Neural cell (in vitro differentiated cells): Measurements from ENCODE around the gene FAM229B.

Experiments
- EZH2 ChIP-seq: fragments of 200-600, 300-800 bp; shearing (Covaris generic), sonication (generic); IDR thresholded peaks from 2 replicates; pipeline ENCODE4 v1.6.1; 2014; ENCODE audit warnings: antibody characterized with exemption, low read length, borderline replicate concordance, mild to moderate bottlenecking; ENCODE audit not compliant: insufficient read depth, poor library complexity, severe bottlenecking
- MXI1 ChIP-seq: fragments of 450-650 bp; conservative IDR thresholded peaks from 2 replicates; pipeline ENCODE4 v1.6.1; 2014; ENCODE audit warnings: antibody characterized with exemption, mild to moderate bottlenecking; ENCODE audit not compliant: poor library complexity, severe bottlenecking
- POLR2AphosphoS5 ChIP-seq: IDR thresholded peaks from 2 replicates; pipeline ENCODE4 v1.6.1; 2012
- TAF1 ChIP-seq: IDR thresholded peaks from 2 replicates; pipeline ENCODE4 v1.6.1; 2012; ENCODE audit warnings: low read depth
- TF ChIP-seq, protein P1 (sequence below): fragments of 450-650 bp; IDR thresholded peaks from 2 replicates; pipeline ENCODE4 v1.5.1; 2014; ENCODE audit warnings: antibody characterized with exemption, mild to moderate bottlenecking, moderate library complexity; ENCODE audit not compliant: poor library complexity, severe bottlenecking

GRCh38 chr6:112065426-112065986 lies 21.9 kb upstream of the FAM229B start:
- TF ChIP-seq, protein P1, sequence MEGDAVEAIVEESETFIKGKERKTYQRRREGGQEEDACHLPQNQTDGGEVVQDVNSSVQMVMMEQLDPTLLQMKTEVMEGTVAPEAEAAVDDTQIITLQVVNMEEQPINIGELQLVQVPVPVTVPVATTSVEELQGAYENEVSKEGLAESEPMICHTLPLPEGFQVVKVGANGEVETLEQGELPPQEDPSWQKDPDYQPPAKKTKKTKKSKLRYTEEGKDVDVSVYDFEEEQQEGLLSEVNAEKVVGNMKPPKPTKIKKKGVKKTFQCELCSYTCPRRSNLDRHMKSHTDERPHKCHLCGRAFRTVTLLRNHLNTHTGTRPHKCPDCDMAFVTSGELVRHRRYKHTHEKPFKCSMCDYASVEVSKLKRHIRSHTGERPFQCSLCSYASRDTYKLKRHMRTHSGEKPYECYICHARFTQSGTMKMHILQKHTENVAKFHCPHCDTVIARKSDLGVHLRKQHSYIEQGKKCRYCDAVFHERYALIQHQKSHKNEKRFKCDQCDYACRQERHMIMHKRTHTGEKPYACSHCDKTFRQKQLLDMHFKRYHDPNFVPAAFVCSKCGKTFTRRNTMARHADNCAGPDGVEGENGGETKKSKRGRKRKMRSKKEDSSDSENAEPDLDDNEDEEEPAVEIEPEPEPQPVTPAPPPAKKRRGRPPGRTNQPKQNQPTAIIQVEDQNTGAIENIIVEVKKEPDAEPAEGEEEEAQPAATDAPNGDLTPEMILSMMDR, result no peak
- TF ChIP-seq POLR2AphosphoS5 (no peak), TAF1 (no peak), MXI1 (no peak), EZH2 (no peak)
